Chondrocyte (in vitro differentiated cells): ENCODE measurements around the gene PRRX2. TPM values are rescaled to one million over a fixed set of nuclear protein-coding genes. Genes with fewer than 3 reads are reported as not detected.
"Not testable (repeated sequence)": the region's sequence is repeated elsewhere in the genome, so short reads cannot be mapped to it uniquely, and the experiment has no call there.

Experiments
- DNase-seq: peaks from one replicate; pipeline ENCODE4 v3.0.0; 2021; ENCODE audit warnings: mixed read lengths, low spot score
- H3K27ac Mint-ChIP-seq: one replicate; pipeline ENCODE4 v1.8.0; 2021; ENCODE audit warnings: mild to moderate bottlenecking, moderate library complexity, mixed read lengths; ENCODE audit not compliant: unreplicated experiment
- H3K27me3 Mint-ChIP-seq: 2 replicates; pipeline ENCODE4 v1.8.0; 2021; ENCODE audit warnings: low read depth, mixed read lengths
- H3K36me3 Mint-ChIP-seq: 2 replicates; pipeline ENCODE4 v1.8.0; 2021; ENCODE audit warnings: low read depth, mixed read lengths
- H3K4me1 Mint-ChIP-seq: 2 replicates; pipeline ENCODE4 v1.8.0; 2021; ENCODE audit warnings: low read depth, mild to moderate bottlenecking, mixed read lengths
- H3K4me3 Mint-ChIP-seq: one replicate; pipeline ENCODE4 v1.8.0; 2021; ENCODE audit warnings: mild to moderate bottlenecking, moderate library complexity, mixed read lengths; ENCODE audit not compliant: unreplicated experiment
- H3K9me3 Mint-ChIP-seq: 2 replicates; pipeline ENCODE4 v1.8.0; 2021; ENCODE audit warnings: low read depth, mixed read lengths
- total RNA-seq: library from RNA; stranded (reverse); gene quantifications from 3 replicates; pipeline ENCODE4 v1.2.1, GENCODE V29; 2021
- TF ChIP-seq, protein P1 (sequence below): fragments of 200-600 bp; sonication (generic); IDR thresholded peaks from 2 replicates; pipeline ENCODE4 v1.5.0; 2021; ENCODE audit warnings: antibody characterized with exemption, mild to moderate bottlenecking, moderate library complexity

Gene PRRX2
- total RNA-seq, 1 donor from 2014 or later: 5.7 TPM

- H3K9me3 Mint-ChIP-seq: no peaks in the 10 kb centered on the region
- TF ChIP-seq, protein P1, sequence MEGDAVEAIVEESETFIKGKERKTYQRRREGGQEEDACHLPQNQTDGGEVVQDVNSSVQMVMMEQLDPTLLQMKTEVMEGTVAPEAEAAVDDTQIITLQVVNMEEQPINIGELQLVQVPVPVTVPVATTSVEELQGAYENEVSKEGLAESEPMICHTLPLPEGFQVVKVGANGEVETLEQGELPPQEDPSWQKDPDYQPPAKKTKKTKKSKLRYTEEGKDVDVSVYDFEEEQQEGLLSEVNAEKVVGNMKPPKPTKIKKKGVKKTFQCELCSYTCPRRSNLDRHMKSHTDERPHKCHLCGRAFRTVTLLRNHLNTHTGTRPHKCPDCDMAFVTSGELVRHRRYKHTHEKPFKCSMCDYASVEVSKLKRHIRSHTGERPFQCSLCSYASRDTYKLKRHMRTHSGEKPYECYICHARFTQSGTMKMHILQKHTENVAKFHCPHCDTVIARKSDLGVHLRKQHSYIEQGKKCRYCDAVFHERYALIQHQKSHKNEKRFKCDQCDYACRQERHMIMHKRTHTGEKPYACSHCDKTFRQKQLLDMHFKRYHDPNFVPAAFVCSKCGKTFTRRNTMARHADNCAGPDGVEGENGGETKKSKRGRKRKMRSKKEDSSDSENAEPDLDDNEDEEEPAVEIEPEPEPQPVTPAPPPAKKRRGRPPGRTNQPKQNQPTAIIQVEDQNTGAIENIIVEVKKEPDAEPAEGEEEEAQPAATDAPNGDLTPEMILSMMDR: no peak
- no peaks in the 10 kb centered on the region for H3K27me3 Mint-ChIP-seq
- no peaks in the 10 kb centered on the region for H3K36me3 Mint-ChIP-seq
- H3K4me3 Mint-ChIP-seq: no peak overlapping the region
- no peak for DNase-seq
- no peak overlapping the region for H3K27ac Mint-ChIP-seq
- peaks cover 8% of the 10 kb centered on the region for H3K4me1 Mint-ChIP-seq
Measured at GRCh38 chr9:129655696-129656095, 9.8 kb upstream of the PRRX2 start.

GRCh38 chr9:129656795-129657390 lies 8.6 kb upstream of the PRRX2 start:
- no peaks in the 10 kb centered on the region for H3K9me3 Mint-ChIP-seq
- DNase-seq: no peak

GRCh38 chr9:129661029-129661428 lies 4.4 kb upstream of the PRRX2 start:
- peaks cover 12% of the 10 kb centered on the region for H3K4me1 Mint-ChIP-seq
- H3K27me3 Mint-ChIP-seq: peaks cover 2% of the 10 kb centered on the region
- TF ChIP-seq, protein P1: no peak
- no peak for DNase-seq
- H3K36me3 Mint-ChIP-seq: no peaks in the 10 kb centered on the region
- H3K27ac Mint-ChIP-seq: no peak overlapping the region
- no peak overlapping the region for H3K4me3 Mint-ChIP-seq
- no peaks in the 10 kb centered on the region for H3K9me3 Mint-ChIP-seq

More at GRCh38 chr9:129656795-129657390, 8.6 kb upstream of the PRRX2 start:
- no peaks in the 10 kb centered on the region for H3K27me3 Mint-ChIP-seq
- H3K4me1 Mint-ChIP-seq: peaks cover 8% of the 10 kb centered on the region
- no peak overlapping the region for H3K27ac Mint-ChIP-seq
- TF ChIP-seq, protein P1: no peak
- H3K4me3 Mint-ChIP-seq: no peak overlapping the region
- H3K36me3 Mint-ChIP-seq: no peaks in the 10 kb centered on the region

GRCh38 chr9:129662239-129662638 lies 3.2 kb upstream of the PRRX2 start:
- H3K9me3 Mint-ChIP-seq, H3K27me3 Mint-ChIP-seq, H3K27ac Mint-ChIP-seq, H3K4me3 Mint-ChIP-seq, H3K36me3 Mint-ChIP-seq, H3K4me1 Mint-ChIP-seq, DNase-seq: not testable (repeated sequence)

DNA sequence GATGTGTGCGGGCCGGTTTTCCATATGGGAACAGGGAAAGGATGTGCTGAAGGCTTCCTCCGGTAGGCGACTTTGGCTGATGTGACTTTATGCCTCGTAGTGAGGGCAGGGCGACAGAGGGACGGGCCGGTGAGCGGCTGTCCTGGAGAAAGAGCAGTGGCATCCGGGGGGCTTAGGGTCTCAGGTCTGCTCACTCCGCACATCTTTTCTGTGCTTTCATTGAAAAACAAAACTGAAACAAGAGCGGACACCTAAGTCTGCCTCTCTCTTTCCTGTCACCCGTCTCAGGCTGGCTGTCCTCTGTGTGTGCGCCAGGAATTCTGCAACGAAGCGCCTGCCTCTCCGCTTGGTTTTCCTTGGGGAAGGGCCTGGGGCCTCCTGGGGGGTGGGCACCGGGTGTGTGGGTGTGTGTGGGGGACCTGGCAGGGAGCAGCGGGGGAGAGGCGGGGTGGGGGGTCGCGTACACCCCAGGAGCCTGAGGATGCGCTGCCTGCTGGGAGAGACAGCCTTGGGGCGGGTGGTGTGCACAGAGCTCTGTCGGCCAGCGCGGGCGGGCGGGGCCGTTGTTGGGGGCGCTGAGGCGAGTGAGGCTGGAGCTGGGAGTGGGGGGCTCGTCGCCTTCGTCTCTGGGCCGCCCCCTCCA lies 580 bp upstream of the PRRX2 start:
- DNase-seq: no peak
- no peaks in the 10 kb centered on the region for H3K36me3 Mint-ChIP-seq
- H3K4me1 Mint-ChIP-seq: peaks cover 14% of the 10 kb centered on the region
- peak overlapping the region; percentile 53 for H3K4me3 Mint-ChIP-seq
- H3K9me3 Mint-ChIP-seq: no peaks in the 10 kb centered on the region
- H3K27me3 Mint-ChIP-seq: peaks cover 2% of the 10 kb centered on the region
- H3K27ac Mint-ChIP-seq: no peak overlapping the region
- TF ChIP-seq, protein P1: no peak
